T-cell (primary cell): ENCODE results near the gene CALR3. TPM values are rescaled to one million over a fixed set of nuclear protein-coding genes. Genes with fewer than 3 reads are reported as not detected.

ENCODE experiments used
- ATAC-seq, 4 experiments: fragments of 200-7000 bp in 3 of 4; fragments of 150-1000 bp in 1 of 4; cut with Tn5 transposase; replicated peaks in 1 of 4; 1 replicate in 3 of 4; 2 replicates in 1 of 4; pipeline ENCODE4 v1.10.0; 2021; ENCODE audit warnings: moderate library complexity in 3 of 4, mild to moderate bottlenecking in 2 of 4, moderate number of reproducible peaks in 1 of 4
- CTCF ChIA-PET, 2 donors: fragments of 300-600 bp; sonication (Branson Sonifier 250); formaldehyde crosslinking; loops; one replicate each; lab custom pipeline; 2022; ENCODE audit warnings: antibody characterized with exemption in 2 of 2; lab: Charles Lee
- POLR2A ChIA-PET, 2 donors: fragments of 300-600 bp; sonication (Branson Sonifier 250); formaldehyde crosslinking; loops; one replicate each; lab custom pipeline; 2022; ENCODE audit warnings: antibody characterized with exemption in 2 of 2; lab: Charles Lee
- DNase-seq, 35 experiments: peaks; one replicate each; pipeline versions ENCODE4 v3.0.0 to v3.0.0-alpha.2; 2013 to 2023
- H3K27ac ChIP-seq: one replicate; pipeline ENCODE4 v1.5.1; 2013; ENCODE audit warnings: low read length
- H3K27me3 ChIP-seq, 2 experiments: replicated peaks in 1 of 2; 1 replicate in 1 of 2; 2 replicates in 1 of 2; pipeline versions ENCODE4 v1.6.1 to v1.7.0; 2013; ENCODE audit warnings: low read length in 1 of 2, mixed read lengths in 1 of 2; ENCODE audit not compliant: control insufficient read depth in 2 of 2, insufficient read depth in 2 of 2; ENCODE audit errors: extremely low read depth in 1 of 2
- H3K36me3 ChIP-seq, 2 donors: 1 replicate in 1 of 2; 2 replicates in 1 of 2; pipeline versions ENCODE4 v1.6.1 to v1.7.0; 2013; ENCODE audit warnings: low read length in 1 of 2; ENCODE audit not compliant: control insufficient read depth in 2 of 2, insufficient read depth in 1 of 2; ENCODE audit errors: extremely low read depth in 1 of 2
- H3K4me1 ChIP-seq, 2 experiments: 1 replicate in 1 of 2; 2 replicates in 1 of 2; pipeline versions ENCODE4 v1.6.1 to v1.7.0; 2013; ENCODE audit warnings: low read length in 2 of 2, mixed read lengths in 1 of 2; ENCODE audit not compliant: insufficient read depth in 2 of 2, control insufficient read depth in 1 of 2; ENCODE audit errors: extremely low read depth in 1 of 2
- H3K4me3 ChIP-seq, 2 donors: 1 replicate in 1 of 2; 2 replicates in 1 of 2; pipeline versions ENCODE4 v1.5.1 to v1.7.0; 2013; ENCODE audit warnings: mild to moderate bottlenecking in 2 of 2, low read length in 1 of 2, moderate library complexity in 1 of 2; ENCODE audit not compliant: control insufficient read depth in 1 of 2; ENCODE audit errors: extremely low read depth in 1 of 2
- H3K9me3 ChIP-seq: 2 replicates; pipeline ENCODE4 v1.7.0; 2013
- H3K27ac Mint-ChIP-seq, 2 donors: one replicate each; pipeline ENCODE4 v1.8.0; 2020 to 2021; ENCODE audit warnings: mild to moderate bottlenecking in 2 of 2, mixed read lengths in 2 of 2
- H3K27me3 Mint-ChIP-seq, 2 donors: one replicate each; pipeline ENCODE4 v1.8.0; 2021 to 2022; ENCODE audit warnings: mixed read lengths in 2 of 2
- H3K36me3 Mint-ChIP-seq: one replicate; pipeline ENCODE4 v1.8.0; 2021; ENCODE audit warnings: mixed read lengths
- H3K4me1 Mint-ChIP-seq, 3 donors: one replicate each; pipeline ENCODE4 v1.8.0; 2020 to 2022; ENCODE audit warnings: mixed read lengths in 3 of 3, mild to moderate bottlenecking in 1 of 3
- H3K4me3 Mint-ChIP-seq, 3 donors: one replicate each; pipeline ENCODE4 v1.8.0; 2020 to 2022; ENCODE audit warnings: mild to moderate bottlenecking in 3 of 3, mixed read lengths in 3 of 3, moderate library complexity in 3 of 3
- H3K9me3 Mint-ChIP-seq, 3 donors: one replicate each; pipeline ENCODE4 v1.8.0; 2020 to 2022; ENCODE audit warnings: mixed read lengths in 3 of 3
- WGBS: methylation state at CpG from one replicate; pipeline ENCODE4 v1.1.5; 2013; ENCODE audit warnings: missing lambda C conversion rate; ENCODE audit not compliant: insufficient coverage; 5-methylcytosine and 5-hydroxymethylcytosine counted together
- total RNA-seq, 35 experiments: library from RNA in 6 of 35; stranded (reverse) in 6 of 35; fragments of 120-200 nt in 1 of 35; gene quantifications; one replicate each; pipeline versions ENCODE4 v1.2.1 to v1.2.4 and lab custom pipeline; 2013 to 2026

CALR3 gene
- total RNA-seq, 5 donors from 2014 or later (not counting 1 experiment from before 2014, with no cell fraction given), result not detected

DNA sequence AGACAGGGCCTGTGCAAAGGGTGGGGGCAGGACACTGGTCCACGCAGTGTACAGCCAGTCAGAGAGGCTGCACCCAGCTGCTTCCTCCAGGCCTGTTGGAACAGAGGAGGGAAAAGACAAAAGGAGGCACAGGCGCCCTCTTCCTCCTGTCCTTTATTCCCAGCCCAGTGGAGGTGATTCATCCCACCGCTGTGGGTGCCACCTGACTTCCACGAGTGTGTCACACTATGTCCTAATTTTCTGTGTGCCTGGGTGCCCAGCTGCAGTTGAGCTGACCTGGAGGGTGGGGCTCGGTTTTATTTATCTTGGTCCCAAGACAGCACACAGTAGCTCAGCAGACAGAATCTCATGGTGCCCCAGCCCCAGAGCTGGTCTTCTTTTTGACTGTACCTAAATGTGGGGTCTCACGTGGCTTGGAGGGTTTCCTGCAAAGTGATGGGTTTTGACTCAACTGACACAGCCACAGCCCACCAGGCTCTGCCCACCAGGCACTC lies 33.2 kb downstream of the CALR3 start:
- Histone ChIP-seq H3K36me3 (peaks cover 0 to 5% of the 10 kb centered on the region in 2 donors), H3K27ac (no peak overlapping the region), H3K9me3 (no peaks in the 10 kb centered on the region), H3K4me3 (no peak overlapping the region), H3K27me3 (no peaks in the 10 kb centered on the region), H3K4me1 (peaks cover 0 to 43% of the 10 kb centered on the region in 2 experiments)
- ATAC-seq (no peak), DNase-seq (no peak)
- Mint-ChIP-seq H3K27me3 (no peaks in the 10 kb centered on the region), H3K36me3 (peaks cover 7% of the 10 kb centered on the region), H3K27ac (peak overlapping the region in 1 of 2 donors; percentile 25), H3K9me3 (no peaks in the 10 kb centered on the region), H3K4me1 (peaks cover 66 to 78% (median 76%) of the 10 kb centered on the region in 3 donors), H3K4me3 (no peak overlapping the region)
- POLR2A ChIA-PET, result no interaction called here
- CTCF ChIA-PET, result no interaction called here
- 94% methylated on average over 2 of the region's 6 CpGs for WGBS

DNA sequence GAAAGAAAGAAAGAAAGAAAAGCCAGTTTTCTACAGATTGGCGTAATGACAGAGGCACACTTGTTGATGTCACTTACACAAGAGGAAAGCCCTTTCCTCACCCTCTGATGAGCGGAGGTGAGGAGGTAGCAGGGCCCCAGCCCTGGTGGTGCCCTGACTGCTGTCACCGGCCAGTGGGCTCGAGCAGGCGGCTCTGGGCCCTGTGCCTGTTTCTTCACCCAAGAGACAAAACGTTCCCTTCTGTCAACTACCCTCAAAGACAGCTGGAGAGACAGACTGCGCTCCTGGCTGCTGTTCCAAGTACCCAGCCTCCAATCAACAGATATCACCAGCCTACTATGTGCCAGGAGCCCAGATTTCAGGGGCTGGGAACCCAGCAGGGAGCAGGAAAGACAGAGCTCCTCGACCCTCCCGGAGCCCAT lies 34.3 kb downstream of the CALR3 start:
- H3K4me3 ChIP-seq, result no peak overlapping the region
- no peaks in the 10 kb centered on the region for H3K9me3 ChIP-seq
- Mint-ChIP-seq H3K27ac (no peak overlapping the region), H3K27me3 (no peaks in the 10 kb centered on the region), H3K9me3 (no peaks in the 10 kb centered on the region), H3K4me3 (no peak overlapping the region), H3K4me1 (peaks cover 64 to 80% (median 80%) of the 10 kb centered on the region in 3 donors), H3K36me3 (peaks cover 7% of the 10 kb centered on the region)
- H3K36me3 ChIP-seq, result peaks cover 0 to 5% of the 10 kb centered on the region in 2 donors
- ChIA-PET POLR2A (no interaction called here), CTCF (no interaction called here)
- peaks cover 3 to 54% of the 10 kb centered on the region in 2 experiments for H3K4me1 ChIP-seq
- ATAC-seq (no peak), DNase-seq (no peak)
- no peak overlapping the region for H3K27ac ChIP-seq
- H3K27me3 ChIP-seq, result no peaks in the 10 kb centered on the region
- 96% methylated on average over 9 of the region's 9 CpGs for WGBS

DNA sequence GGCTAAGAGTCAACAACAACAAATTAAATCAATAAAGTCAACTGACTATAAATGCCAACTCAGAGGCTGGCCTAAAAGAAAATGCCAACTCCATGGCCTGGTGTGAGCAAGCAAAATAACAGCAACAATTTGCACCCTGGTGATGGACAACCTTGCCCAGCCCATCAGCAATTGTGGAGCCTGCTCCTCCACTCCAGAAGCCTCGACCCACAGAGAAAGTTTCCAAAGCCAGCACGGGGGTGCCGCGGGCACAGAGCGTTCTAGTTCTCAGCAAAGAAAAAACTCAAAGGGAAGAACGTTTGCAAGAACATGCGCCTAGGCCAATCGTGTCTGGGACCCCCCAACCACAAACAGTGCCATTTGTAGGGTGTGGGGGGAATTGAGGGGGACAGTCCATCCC lies 35.5 kb downstream of the CALR3 start:
- H3K9me3 ChIP-seq, result no peaks in the 10 kb centered on the region
- ChIA-PET CTCF (interaction anchor here in 1 of 2 donors (0.7 kb wide), 1 partner anchor 171 kb away, joined by 4 read pairs; no protein-coding TSS in a partner anchor), POLR2A (no interaction called here)
- ATAC-seq (no peak), DNase-seq (no peak)
- WGBS, result 83% methylated on average over 1 of the region's 8 CpGs
- H3K27me3 Mint-ChIP-seq, result no peaks in the 10 kb centered on the region
- peaks cover 3 to 52% of the 10 kb centered on the region in 2 experiments for H3K4me1 ChIP-seq
- H3K4me1 Mint-ChIP-seq, result peaks cover 65 to 83% (median 80%) of the 10 kb centered on the region in 3 donors
- H3K4me3 Mint-ChIP-seq, result no peak overlapping the region
- peaks cover 7% of the 10 kb centered on the region for H3K36me3 Mint-ChIP-seq
- peaks cover 0 to 2% of the 10 kb centered on the region in 2 donors for H3K36me3 ChIP-seq
- H3K27ac Mint-ChIP-seq, result no peak overlapping the region
- no peak overlapping the region for H3K4me3 ChIP-seq
- H3K9me3 Mint-ChIP-seq, result no peaks in the 10 kb centered on the region
- H3K27me3 ChIP-seq, result no peaks in the 10 kb centered on the region
- no peak overlapping the region for H3K27ac ChIP-seq

DNA sequence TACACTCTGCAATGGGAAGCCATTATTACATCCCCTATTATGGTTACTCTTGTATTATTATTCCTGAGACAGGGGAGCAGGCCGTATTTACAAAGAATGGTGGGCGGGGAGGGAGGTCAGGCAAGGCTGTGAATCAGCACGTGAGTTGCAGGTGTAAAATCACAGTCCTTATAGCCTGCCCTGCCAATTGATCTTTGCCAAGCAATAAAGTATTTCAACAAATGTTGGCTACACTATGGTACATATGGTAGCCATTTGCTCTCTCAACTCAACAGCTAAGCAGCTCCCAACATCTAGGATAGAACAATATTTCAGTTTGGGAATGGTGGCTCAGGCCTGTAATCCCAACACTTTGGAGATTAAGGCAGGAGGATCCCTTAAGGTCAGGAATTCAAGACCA lies 36.3 kb downstream of the CALR3 start:
- no peaks in the 10 kb centered on the region for H3K36me3 ChIP-seq
- Mint-ChIP-seq H3K27ac (no peak overlapping the region), H3K9me3 (no peaks in the 10 kb centered on the region), H3K4me1 (peaks cover 65 to 81% (median 76%) of the 10 kb centered on the region in 3 donors), H3K36me3 (peaks cover 7% of the 10 kb centered on the region), H3K4me3 (no peak overlapping the region), H3K27me3 (no peaks in the 10 kb centered on the region)
- ChIA-PET CTCF (no interaction called here), POLR2A (no interaction called here)
- no CpG with 5 or more reads among the region's 3 CpGs for whole genome bisulfite sequencing
- H3K4me1 ChIP-seq, result peaks cover 3 to 52% of the 10 kb centered on the region in 2 experiments
- DNase-seq (no peak), ATAC-seq (no peak)
- H3K27ac ChIP-seq, result no peak overlapping the region
- H3K27me3 ChIP-seq, result no peaks in the 10 kb centered on the region
- no peaks in the 10 kb centered on the region for H3K9me3 ChIP-seq
- no peak overlapping the region for H3K4me3 ChIP-seq

DNA sequence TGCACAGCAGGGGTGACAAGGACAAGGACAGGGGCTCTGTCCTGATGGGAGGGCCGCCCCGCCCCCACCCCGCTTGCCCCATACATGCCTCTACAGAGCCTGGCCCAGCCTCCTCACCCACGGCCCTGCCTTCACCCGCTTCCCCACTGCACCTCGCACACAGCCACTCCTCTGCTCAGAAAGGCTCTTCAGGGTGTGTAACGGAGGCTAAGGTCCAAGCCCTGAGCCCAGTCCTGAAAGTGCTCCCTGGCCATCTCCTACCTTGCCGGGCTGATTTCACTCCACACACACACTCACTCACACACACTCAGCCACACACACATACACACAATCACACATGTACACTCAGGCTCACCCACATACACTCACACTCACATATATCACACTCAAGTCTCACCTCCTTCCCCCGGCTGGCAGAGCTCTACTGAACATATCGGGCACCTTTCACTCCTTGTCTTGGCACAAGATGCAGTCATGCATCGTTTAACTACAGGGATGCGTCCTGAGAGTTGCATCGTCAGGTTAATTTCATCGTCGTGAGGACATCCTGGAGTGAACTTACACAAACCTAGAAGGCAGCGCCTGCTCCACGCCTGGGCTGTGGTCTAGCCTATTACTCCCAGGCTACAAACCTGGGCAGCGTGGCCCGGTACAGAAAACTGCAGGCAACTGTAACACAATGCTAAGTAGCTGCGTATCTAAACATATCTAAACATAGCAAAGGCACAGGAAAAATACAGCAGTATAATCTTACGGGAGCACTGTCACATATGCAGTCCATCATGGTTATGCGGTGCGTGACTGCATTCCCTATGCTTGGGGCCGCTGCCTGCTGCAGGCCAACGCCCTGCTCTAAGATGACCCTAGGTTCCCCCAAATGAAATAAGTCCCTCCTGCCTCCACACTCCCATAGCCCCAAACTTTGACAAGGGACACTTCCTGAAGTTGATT lies 37.3 kb downstream of the CALR3 start:
- Histone ChIP-seq H3K9me3 (no peaks in the 10 kb centered on the region), H3K4me1 (peaks cover 3 to 49% of the 10 kb centered on the region in 2 experiments), H3K4me3 (no peak overlapping the region), H3K27ac (no peak overlapping the region), H3K36me3 (no peaks in the 10 kb centered on the region), H3K27me3 (no peaks in the 10 kb centered on the region)
- ATAC-seq (peak in 1 of 4 experiments; percentile 14), DNase-seq (no peak)
- Mint-ChIP-seq H3K9me3 (no peaks in the 10 kb centered on the region), H3K4me1 (peaks cover 64 to 80% (median 75%) of the 10 kb centered on the region in 3 donors), H3K4me3 (peak overlapping the region in 1 of 3 donors; percentile 47), H3K27me3 (no peaks in the 10 kb centered on the region), H3K36me3 (peaks cover 7% of the 10 kb centered on the region), H3K27ac (no peak overlapping the region)
- POLR2A ChIA-PET, result no interaction called here
- 92% methylated on average over 24 of the region's 25 CpGs for WGBS
- CTCF ChIA-PET, result interaction anchor here in 1 of 2 donors (0.5 kb wide), 1 partner anchor 252 kb away, joined by 4 read pairs; no protein-coding TSS in a partner anchor

DNA sequence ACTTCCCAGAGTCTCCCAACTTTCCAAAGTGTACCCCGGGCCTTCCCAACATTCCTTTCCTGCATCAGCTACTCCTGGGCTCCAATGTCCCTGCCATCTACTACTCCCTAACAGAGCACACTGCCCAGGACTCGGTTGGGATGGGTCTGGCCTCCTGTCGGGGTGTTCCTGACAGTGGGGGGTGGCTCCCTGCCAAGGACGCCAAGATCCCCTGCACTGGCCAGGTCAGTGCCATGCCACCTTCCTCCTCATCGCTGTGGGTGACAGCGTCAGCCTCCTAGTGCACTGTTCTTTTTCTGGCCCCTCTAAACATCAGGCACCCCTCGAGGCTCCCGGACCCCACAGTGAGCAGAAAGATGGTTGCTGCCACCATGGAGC lies 38.0 kb downstream of the CALR3 start:
- WGBS, result 67% methylated on average over 4 of the region's 8 CpGs
- POLR2A ChIA-PET, result no interaction called here
- no peak overlapping the region for H3K27ac ChIP-seq
- no peaks in the 10 kb centered on the region for H3K36me3 ChIP-seq
- ATAC-seq (no peak), DNase-seq (no peak)
- peaks cover 57 to 74% (median 68%) of the 10 kb centered on the region in 3 donors for H3K4me1 Mint-ChIP-seq
- no peaks in the 10 kb centered on the region for H3K27me3 Mint-ChIP-seq
- H3K36me3 Mint-ChIP-seq, result peaks cover 3% of the 10 kb centered on the region
- no peaks in the 10 kb centered on the region for H3K9me3 ChIP-seq
- CTCF ChIA-PET, result interaction anchor here in 1 of 2 donors (0.5 kb wide), 1 partner anchor 253 kb away, joined by 4 read pairs; no protein-coding TSS in a partner anchor
- no peak overlapping the region for H3K4me3 ChIP-seq
- H3K27ac Mint-ChIP-seq, result no peak overlapping the region
- H3K9me3 Mint-ChIP-seq, result no peaks in the 10 kb centered on the region
- peak overlapping the region in 1 of 3 donors; percentile 47 for H3K4me3 Mint-ChIP-seq
- peaks cover 3 to 42% of the 10 kb centered on the region in 2 experiments for H3K4me1 ChIP-seq
- H3K27me3 ChIP-seq, result no peaks in the 10 kb centered on the region
